Nucleus accumbens (tissue), 56 donors: ENCODE results near the gene ESPN.
A peak's percentile ranks its signal among the peaks of the same experiment; 100 is the strongest.
"Not testable (repeated sequence)": the region's sequence is repeated elsewhere in the genome, so short reads cannot be mapped to it uniquely, and the experiment has no call there.

Source experiments
- DNase-seq, 56 donors: peaks; one replicate each; lab custom pipeline; 2025; lab: John Stamatoyannopoulos, UW

ESPN gene, protein sequence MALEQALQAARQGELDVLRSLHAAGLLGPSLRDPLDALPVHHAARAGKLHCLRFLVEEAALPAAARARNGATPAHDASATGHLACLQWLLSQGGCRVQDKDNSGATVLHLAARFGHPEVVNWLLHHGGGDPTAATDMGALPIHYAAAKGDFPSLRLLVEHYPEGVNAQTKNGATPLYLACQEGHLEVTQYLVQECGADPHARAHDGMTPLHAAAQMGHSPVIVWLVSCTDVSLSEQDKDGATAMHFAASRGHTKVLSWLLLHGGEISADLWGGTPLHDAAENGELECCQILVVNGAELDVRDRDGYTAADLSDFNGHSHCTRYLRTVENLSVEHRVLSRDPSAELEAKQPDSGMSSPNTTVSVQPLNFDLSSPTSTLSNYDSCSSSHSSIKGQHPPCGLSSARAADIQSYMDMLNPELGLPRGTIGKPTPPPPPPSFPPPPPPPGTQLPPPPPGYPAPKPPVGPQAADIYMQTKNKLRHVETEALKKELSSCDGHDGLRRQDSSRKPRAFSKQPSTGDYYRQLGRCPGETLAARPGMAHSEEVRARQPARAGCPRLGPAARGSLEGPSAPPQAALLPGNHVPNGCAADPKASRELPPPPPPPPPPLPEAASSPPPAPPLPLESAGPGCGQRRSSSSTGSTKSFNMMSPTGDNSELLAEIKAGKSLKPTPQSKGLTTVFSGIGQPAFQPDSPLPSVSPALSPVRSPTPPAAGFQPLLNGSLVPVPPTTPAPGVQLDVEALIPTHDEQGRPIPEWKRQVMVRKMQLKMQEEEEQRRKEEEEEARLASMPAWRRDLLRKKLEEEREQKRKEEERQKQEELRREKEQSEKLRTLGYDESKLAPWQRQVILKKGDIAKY

DNA sequence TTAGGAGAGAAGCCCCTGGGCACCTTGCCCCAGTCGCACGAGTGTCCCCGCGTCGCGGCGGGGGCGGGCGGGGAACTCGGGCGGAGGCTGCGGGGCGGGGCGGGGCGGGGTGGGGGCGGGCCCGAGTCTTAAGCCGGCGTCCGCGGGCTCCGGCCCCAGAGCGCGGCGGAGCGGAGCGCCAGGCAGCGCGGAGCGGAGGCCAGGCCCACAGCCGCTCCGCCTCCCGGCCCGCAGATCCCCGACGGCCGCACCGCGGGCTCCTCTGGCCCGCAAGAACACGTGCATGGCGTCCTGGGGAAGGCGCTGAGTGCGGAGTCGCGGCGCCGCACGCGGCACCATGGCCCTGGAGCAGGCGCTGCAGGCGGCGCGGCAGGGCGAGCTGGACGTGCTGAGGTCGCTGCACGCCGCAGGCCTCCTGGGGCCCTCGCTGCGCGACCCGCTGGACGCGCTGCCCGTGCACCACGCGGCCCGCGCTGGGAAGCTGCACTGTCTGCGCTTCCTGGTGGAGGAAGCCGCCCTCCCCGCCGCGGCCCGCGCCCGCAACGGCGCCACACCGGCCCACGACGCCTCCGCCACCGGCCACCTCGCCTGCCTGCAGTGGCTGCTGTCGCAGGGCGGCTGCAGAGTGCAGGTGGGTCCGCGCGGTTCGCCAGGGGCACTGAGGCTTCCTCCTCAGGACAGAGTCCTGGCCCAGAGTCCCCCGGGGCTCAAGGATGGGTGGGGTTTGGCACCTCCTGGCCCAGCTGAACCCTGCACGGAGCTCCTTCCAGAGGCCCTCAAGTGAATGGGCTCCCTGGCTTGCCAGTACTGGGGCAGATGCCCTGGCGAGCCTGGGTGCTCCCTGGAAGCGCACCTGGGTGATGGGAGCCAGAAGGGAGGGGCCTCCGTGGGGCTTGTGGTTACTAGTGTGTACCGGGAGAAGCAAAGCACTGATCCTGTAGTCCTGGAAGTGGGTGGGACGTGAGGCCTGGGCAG, at the start of gene ESPN:
TSS of gene ESPN (plus strand) at position 158 of the 975 bp plus-strand sequence. CDS start at position 338, 180 bp downstream.
- DNase-seq = no peak

DNA sequence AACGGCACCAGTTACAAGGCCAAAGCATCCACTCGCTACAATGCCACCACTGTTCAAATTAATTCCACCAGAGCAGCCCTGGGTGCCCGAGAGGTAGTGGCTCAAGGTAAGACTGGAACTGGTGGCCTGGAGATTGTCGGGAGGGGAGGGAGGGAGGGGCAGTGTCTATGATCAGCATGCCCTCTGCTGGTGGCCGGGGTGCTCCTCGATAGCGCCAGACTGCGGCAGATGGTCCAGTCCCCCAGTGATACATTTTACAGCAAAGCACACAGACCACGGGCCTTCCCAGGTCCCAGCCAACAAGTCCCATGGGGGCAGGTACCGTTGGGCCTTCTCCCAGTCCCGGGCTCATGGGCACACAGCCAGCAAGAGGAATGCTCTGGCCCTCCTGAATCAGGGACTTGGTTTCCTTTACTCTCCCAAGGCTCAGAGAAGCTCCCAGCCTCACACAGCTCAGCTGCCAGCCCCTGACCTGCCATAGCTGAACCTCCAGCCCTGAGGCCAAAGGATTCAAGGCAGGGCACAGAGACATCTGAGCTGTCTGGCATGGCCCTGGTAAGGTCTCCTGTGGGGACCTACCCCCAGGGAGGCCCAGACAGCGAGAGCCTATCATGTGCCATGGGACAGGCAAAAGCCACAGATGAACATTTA, 46.4 kb upstream of the ESPN start:
- no peak for DNase-seq

DNA sequence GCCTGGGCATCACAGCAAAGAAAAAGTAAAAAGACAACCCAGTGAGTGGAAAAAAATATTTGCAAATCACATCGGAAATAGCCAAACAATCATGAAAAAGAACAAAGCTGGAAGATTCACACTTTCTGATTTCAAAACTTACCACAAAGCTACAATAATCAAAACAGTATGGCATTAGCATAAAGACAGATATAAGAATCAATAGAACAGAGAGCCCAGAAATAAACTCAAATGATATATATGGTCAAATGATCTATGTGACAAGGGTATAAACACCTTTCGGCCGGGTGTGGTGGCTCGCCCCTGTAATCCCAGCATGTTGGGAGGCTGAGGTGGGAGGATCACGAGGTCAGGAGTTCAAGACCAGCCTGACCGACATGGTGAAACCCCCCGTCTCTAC, 44.5 kb upstream of the ESPN start:
- DNase-seq = no peak

DNA sequence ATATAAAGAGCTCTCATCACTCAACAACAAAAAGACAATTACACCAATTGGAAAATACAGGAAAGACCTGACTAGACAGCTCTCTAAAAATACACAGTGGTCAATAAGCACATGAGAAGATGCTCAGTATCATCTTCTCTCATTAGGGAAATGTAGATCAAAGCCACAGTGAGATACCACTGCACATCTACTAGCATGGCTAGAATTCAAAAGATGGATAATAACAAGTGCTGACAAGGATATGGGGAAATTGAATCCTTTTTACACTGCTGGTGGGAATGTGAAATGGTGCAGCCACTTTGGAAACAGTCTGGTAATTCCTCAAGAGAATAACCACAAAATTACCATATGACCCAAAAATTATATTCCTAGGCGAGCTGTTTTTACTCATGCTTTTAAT, 40.4 kb upstream of the ESPN start:
- no peak for DNase-seq

DNA sequence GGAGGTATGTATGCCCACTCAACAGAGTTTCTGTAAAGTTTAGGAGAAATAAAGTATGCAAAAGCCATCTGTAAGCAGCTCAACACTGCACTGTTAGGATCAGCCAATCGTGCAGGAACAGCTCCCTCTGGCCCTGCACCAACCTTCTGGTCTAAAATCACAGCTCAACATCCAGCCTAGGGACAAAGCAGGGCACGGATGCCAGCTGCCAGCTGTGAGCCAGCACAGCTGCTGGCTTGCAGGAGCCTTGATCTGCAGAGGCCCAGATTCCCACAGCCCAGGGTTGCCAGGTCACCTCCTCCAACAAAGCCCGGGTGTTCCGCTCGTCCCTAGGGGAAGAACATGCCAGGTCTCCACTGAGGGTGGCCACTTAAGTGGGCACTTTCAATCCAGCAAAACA, 39.6 kb upstream of the ESPN start:
- DNase-seq = peak in 54 of 56 donors; percentile 14 to 92 (median 68)

DNA sequence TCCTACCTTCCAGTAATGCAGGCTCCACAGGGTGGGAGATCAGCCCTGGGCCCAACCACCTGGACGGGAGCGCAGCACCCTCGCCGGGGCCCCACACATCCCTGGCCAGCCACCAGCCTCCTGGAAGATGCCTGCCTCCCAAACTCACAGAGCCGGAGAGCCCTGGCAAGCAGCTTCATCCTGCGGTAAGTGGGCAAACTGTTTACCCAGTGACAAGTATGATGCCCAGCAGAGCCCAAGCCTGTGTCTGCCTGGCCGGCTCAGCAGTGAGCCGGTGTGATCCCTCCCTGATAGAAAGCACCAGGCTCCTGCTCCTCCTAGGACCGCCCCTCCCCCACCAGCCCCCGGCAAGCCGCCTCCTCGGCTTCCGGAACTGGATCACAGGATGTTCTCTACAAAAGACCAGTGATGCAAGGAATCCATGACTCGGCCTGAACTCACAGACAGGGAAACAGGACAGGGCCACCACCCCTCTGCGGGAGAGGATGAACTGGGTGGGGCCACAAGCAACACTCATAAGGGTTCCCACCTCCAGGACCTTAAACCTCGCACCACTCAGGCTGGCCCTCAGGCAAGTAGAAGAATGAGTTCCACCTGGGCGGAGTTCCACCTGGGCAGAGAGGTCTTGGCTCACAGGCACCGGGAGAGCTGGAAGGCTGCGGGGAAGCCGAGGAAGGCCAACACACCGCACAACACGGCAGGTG, 38.9 kb upstream of the ESPN start:
- peak in 46 of 56 donors; percentile 15 to 73 (median 40) for DNase-seq

DNA sequence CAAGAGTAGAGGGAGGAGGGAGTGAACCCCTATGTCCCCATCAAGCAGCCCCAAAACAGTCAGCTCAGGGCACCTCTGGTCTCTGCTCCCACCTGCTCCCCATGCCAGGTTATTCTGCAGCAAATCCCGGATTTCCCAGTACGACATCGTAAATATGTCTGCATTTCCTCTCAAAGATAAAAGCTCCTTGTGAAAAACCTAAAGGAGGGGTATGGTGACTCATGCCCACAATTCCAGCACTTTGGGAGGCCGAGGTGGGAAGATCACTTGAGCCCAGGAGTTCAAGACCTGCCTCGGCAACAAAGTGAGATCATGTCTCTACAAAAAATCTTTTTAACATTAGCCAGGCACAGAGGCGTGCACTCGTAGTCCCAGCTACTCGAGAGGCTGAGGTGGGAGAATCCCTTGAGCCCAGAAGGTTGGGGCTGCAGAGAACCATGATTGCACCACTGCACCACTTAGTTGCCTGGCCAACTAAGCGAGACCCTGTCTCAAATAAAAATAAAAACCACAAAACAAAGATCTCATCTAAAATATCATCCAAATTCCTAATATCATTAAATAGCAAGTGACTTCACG, 38.1 kb upstream of the ESPN start:
- DNase-seq = no peak

DNA sequence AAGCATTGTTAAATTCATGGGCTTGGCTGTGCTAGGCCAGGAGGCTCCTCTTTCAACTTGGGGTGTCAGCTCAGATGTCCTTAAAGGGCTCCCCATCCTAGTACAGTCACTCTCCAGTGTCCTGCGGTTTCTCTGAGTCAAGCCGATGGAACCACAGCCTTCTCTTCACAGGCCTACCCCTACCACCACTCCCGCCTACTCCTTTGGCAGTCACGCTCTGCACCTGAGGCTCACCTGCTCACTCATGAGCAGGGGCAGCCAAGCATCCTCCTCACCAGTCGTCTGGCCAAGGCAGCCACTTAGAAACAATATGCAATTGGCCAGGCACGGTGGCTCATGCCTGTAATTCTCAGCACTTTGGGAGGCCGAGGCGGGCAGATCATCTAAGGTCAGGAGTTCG, 34.6 kb upstream of the ESPN start:
- no peak for DNase-seq

DNA sequence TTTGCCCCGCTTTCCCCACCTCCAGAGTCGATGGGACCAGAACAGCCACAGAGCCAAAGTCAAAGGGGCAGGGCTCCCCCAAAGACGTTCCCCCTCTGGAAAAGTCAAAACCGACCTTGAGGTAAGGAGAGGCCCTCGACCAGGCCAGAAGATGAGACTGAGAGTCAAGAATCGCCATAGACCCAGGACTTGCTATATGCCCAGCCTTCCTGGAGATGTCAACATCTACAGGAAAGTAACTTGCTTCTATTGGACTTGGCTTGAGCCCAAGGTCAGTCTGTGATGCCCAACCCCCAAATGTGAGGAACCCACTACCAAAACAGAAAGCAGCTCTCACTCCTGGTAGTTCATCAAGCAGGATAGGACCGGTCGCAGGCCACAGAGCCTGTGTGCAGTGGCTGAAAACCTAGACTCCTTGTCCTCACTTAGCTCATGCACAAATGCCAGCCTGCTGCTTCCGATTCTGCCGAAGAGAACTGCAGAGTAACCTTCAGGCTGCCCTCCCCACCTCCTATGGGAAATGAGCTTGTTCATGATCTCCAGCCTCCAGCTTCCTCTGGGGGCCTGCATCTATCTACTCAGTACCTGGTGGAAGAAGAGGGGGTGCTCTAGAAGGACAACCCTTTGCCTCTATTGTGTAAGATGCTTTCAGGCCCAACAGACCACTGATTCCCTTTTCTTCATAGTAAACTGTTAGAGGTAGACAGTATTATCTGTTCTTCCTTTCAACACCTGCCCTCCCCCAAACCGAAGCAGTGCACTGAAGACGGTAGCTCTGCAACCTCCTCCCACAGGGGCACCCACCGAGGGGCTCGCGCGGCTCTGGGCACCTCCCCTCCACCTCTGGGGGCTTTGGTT, 32.4 kb upstream of the ESPN start:
- peak in 8 of 56 donors; percentile 4 to 37 (median 14) for DNase-seq

DNA sequence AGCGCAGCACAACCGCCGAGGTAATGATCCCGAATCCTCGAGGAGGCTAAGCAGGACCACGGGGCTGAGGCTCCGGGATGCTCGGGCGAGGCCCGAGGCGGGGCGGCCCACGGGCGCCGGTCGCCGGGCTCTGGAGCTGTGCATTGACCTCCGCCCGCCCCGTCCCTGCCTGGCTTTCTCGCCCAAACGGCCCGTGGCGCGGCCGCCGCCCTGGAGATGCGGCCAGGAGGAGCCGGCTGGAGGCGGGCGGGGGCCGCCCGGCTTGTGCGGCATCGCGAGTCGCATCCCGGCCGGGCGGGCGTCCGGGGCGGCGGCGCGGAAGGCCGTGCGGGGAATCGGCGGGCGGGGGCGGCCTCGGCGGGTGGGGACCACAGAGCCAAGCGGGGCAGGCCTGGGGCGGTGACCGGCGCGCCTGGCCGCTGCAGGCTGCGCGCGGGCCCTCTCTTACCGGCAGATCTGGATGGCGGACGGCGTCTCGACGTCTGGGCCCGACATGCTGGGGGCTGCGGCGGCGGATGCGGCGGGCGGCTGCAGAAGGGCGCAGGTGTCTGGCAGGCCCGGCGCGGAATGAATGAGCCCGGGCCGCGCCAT, 31.7 kb upstream of the ESPN start:
- peak in 3 of 56 donors; percentile 22 to 59 (median 35) for DNase-seq

DNA sequence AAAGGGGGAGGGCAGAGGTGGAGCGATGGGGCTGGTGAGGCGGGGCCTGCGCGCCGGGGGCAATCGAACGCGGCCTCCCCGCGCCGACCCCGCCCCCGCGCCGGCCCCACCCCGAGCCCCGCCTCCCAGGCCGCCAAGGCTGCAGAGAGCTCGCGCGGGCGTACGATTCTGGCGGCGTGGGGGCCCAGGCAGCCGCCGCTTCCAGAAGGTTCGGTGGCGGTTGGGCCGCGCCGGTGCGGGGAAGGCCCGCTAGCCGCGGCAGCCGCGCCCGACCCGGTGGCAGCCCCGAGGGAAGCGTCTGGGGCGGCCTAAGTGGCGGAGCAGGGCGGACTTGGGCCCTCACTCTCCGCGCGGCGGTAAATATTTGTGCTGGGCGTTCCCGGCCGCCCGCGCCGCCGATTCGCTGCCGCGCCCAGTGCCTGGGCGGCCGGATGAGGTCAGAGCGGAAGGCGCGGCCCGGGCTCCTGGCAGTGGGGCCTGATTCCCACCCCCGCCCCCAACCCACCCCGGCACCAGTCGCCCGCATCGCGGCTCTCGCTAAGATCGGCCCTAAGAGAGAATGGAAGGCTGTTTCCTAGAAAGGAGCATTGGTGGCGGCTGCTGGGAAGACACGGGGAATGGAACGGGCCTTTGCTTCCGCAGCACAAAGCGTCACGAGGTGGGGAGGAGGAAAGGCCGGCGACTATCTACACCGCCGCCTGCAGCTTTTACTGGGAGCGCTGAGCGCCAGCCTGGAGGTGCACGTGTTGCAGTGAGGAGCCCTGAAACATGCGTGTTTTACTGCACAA, 31.0 kb upstream of the ESPN start, which contains the start of gene ACOT7:
TSS of gene ACOT7 (minus strand) at position 368 of the 788 bp plus-strand sequence. CDS start 368 bp downstream, outside the sequence.
- peak in 55 of 56 donors; percentile 64 to 97 (median 89) for DNase-seq

DNA sequence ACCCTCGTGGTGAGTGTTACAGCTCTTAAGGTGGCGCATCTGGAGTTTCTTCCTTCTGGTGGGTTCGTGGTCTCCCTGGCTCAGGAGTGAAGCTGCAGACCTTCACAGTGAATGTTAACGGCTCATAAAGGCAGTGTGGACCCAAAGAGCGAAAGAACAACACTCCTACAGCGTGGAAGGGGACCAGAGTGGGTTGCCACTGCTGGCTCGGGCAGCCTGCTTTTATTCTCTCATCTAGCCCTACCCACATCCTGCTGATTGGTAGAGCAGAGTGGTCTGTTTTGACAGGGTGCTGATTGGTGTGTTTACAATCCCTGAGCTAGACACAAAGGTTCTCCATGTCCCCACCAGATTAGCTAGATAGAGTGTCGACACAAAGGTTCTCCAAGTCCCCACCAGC, 29.4 kb upstream of the ESPN start:
- not testable (repeated sequence) for DNase-seq

DNA sequence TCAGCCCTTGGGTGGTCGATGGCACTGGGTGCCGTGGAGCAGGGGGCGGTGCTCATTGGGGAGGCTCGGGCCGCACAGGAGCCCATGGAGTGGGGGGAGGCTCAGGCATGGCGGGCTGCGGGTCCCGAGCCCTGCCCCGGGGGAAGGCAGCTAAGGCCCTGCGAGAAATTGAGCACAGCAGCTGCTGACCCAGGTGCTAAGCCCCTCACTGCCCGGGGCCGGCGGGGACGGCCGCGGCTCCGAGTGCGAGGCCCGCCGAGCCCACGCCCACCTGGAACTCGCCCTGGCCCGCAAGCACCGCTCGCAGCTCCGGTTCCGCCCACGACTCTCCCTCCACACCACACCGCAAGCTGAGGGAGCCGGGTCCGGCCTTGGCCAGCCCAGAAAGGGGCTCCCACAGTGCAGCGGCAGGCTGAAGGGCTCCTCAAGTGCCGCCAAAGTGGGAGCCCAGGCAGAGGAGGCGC, 28.8 kb upstream of the ESPN start:
- not testable (repeated sequence) for DNase-seq

DNA sequence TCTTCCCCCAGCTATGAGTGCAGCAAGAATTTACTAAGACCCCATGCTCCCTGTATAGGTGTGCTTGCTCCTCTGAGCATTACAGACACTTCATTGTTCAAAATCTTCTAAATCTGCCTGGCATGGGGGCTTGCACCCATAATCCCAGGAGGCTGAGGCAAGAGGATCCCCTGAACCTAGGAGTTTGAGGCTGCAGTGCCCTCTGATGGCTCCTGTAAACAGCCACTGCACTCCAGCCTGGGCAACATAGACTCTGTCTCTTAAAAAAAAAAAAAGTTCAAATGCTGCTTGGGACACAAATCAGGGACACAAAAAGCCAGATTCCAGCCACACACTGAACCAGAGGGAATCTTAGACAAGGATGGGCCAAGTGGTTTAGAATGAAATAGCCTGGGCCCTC, 27.6 kb upstream of the ESPN start:
- DNase-seq = no peak

DNA sequence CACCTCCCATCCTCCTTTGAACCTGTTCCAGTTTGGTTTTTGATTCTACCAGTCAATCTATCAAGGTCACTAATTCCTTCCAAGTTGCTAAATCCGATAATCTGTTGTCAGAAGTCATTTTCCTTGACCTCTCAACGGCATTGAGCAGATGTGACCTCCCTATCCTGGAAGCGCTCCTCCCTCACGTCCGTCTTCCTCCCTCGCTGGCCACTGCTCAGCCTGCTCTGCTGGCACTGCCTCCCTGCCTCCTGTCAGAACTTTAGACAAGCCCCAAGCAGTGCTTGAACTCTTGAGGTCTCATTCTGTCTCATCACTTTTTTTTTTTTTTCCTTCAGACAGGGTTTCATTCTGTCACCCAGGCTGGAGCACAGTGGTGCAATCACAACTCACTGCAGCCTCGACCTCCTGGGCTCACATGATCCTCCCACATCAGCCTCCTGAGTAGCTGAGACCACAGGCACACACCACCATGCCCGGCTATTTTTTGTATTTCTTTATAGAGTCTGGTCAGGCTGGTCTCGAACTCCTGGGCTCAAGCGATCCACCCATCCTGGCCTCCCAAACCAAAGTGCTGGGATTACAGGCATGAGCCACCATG, 26.6 kb upstream of the ESPN start:
- DNase-seq = no peak

DNA sequence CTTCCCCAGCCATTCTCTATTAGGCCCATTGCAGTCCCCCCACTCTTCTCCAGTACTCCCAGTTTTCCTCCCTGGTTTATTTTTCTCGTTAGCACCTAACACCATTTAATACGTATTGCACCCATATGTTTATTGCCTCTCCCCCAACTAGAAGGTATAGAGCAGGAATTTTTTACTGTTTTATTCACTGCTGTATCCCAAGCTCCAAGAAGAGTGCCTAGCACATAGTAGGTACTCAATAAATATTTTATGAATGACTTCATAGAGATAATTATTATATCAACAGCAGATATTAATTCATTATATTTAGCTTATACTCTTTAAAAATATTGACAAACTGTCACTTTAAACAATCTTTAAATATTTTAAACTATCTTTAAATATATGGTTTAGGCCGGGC, 25.3 kb upstream of the ESPN start:
- no peak for DNase-seq
